Sigmoid colon (tissue), 4 donors: Measurements from ENCODE around the gene VPS13C.

ENCODE experiments used
- CTCF ChIP-seq, 4 experiments: fragments of 450-650 bp in 3 of 4; fragments of 200-600 bp in 1 of 4; IDR thresholded peaks; one replicate each; pipeline ENCODE4 v1.5.1; 2016 to 2019; ENCODE audit warnings: antibody characterized with exemption in 4 of 4, mild to moderate bottlenecking in 3 of 4, moderate library complexity in 2 of 4
- EP300 ChIP-seq, 4 donors: sonication (generic); formaldehyde crosslinking; IDR thresholded peaks; one replicate each; pipeline ENCODE4 v1.6.1; 2017; ENCODE audit warnings: antibody characterized with exemption in 4 of 4
- POLR2A ChIP-seq, 2 donors: fragments of 450-650 bp; IDR thresholded peaks; one replicate each; pipeline ENCODE4 v1.6.1; 2016; ENCODE audit warnings: antibody characterized with exemption in 2 of 2, mild to moderate bottlenecking in 2 of 2, moderate library complexity in 2 of 2
- POLR2AphosphoS5 ChIP-seq, 4 donors: sonication (generic); formaldehyde crosslinking; IDR thresholded peaks; one replicate each; pipeline ENCODE4 v1.6.1; 2017; ENCODE audit warnings: antibody characterized with exemption in 4 of 4

GRCh38 chr15:62026487-62027262, 33.6 kb downstream of the VPS13C start:
- TF ChIP-seq CTCF (IDR thresholded peaks at IDR 0.05) (no peak), POLR2A (IDR thresholded peaks at IDR 0.05) (no peak), POLR2AphosphoS5 (IDR thresholded peaks at IDR 0.05) (no peak), EP300 (IDR thresholded peaks at IDR 0.05) (no peak)
